IMR-90 (cell line): ENCODE data around the gene ZDHHC19. TPM values are rescaled to one million over a fixed set of nuclear protein-coding genes. Genes with fewer than 3 reads are reported as not detected.
"Not testable (repeated sequence)": the region's sequence is repeated elsewhere in the genome, so short reads cannot be mapped to it uniquely, and the experiment has no call there.

Experiments
- ATAC-seq: fragments of 200-7000 bp; cut with Tn5 transposase; 2 replicates; pipeline ENCODE4 v1.9.1; 2020; ENCODE audit warnings: low read depth, mild to moderate bottlenecking, moderate library complexity
- BruUV-seq: library from RNA; stranded (reverse); fragments of 400-500 nt; replicated peaks from 2 replicates; lab custom pipeline; 2021; lab: Mats Ljungman, UMichigan
- CTCF ChIA-PET: fragments of 300-600 bp; formaldehyde crosslinking; extraction: SDS; loops from one replicate; lab custom pipeline; 2021; ENCODE audit warnings: antibody characterized with exemption; lab: Yijun Ruan, JAX
- POLR2A ChIA-PET: fragments of 300-600 bp; sonication (Branson Sonifier 250); formaldehyde crosslinking; loops from one replicate; lab custom pipeline; 2022; ENCODE audit warnings: antibody characterized with exemption; ENCODE audit not compliant: unreplicated experiment; lab: Charles Lee
- DNase-seq: peaks from one replicate; pipeline ENCODE4 v3.0.0; 2013
- H2AFZ ChIP-seq: replicated peaks from 2 replicates; pipeline ENCODE3; 2013; ENCODE audit warnings: low read length, mild to moderate bottlenecking; ENCODE audit not compliant: poor library complexity
- H2AK5ac ChIP-seq: 2 replicates; pipeline ENCODE4 v1.6.1; 2013; ENCODE audit warnings: low read depth, low read length, inconsistent platforms
- H2AK9ac ChIP-seq: replicated peaks from 2 replicates; pipeline ENCODE3; 2013; ENCODE audit warnings: mild to moderate bottlenecking, low read depth, low read length, moderate library complexity; ENCODE audit not compliant: poor library complexity
- H2BK120ac ChIP-seq: 2 replicates; pipeline ENCODE4 v1.6.1; 2013; ENCODE audit warnings: low read depth, low read length, inconsistent platforms
- H2BK15ac ChIP-seq: 3 replicates; pipeline ENCODE4 v1.6.1; 2013; ENCODE audit warnings: low read depth, low read length, inconsistent platforms
- H2BK20ac ChIP-seq: 2 replicates; pipeline ENCODE4 v1.6.1; 2013; ENCODE audit warnings: low read depth, mild to moderate bottlenecking, inconsistent platforms, low read length, moderate library complexity
- H2BK5ac ChIP-seq: 2 replicates; pipeline ENCODE4 v1.6.1; 2013; ENCODE audit warnings: mild to moderate bottlenecking, low read depth, low read length, inconsistent platforms; ENCODE audit not compliant: poor library complexity, severe bottlenecking
- H3K14ac ChIP-seq: replicated peaks from 2 replicates; pipeline ENCODE4 v1.6.1; 2013; ENCODE audit warnings: low read depth, low read length, inconsistent platforms
- H3K18ac ChIP-seq: 2 replicates; pipeline ENCODE4 v1.6.1; 2013; ENCODE audit warnings: low read depth, low read length, control low read depth
- H3K23ac ChIP-seq: 2 replicates; pipeline ENCODE4 v1.6.1; 2013; ENCODE audit warnings: low read depth, low read length, inconsistent platforms
- H3K27ac ChIP-seq: 2 replicates; pipeline ENCODE4 v1.5.1; 2013; ENCODE audit warnings: mild to moderate bottlenecking, control low read depth, low read length; ENCODE audit not compliant: insufficient read depth
- H3K27me3 ChIP-seq: 2 replicates; pipeline ENCODE4 v1.6.1; 2013; ENCODE audit warnings: low read length; ENCODE audit not compliant: control insufficient read depth, insufficient read depth
- H3K36me3 ChIP-seq: 2 replicates; pipeline ENCODE4 v1.6.1; 2013; ENCODE audit warnings: low read length, mixed read lengths; ENCODE audit not compliant: control insufficient read depth, insufficient read depth
- H3K4ac ChIP-seq: 2 replicates; pipeline ENCODE4 v1.6.1; 2013; ENCODE audit warnings: low read depth, low read length, inconsistent platforms
- H3K4me1 ChIP-seq: 2 replicates; pipeline ENCODE4 v1.6.1; 2013; ENCODE audit warnings: low read length, mixed read lengths; ENCODE audit not compliant: control insufficient read depth, insufficient read depth
- H3K4me2 ChIP-seq: 2 replicates; pipeline ENCODE4 v1.6.1; 2013; ENCODE audit warnings: low read depth, mild to moderate bottlenecking, control low read depth, low read length, moderate library complexity
- H3K4me3 ChIP-seq: 2 replicates; pipeline ENCODE4 v1.5.1; 2013; ENCODE audit warnings: low read depth, mild to moderate bottlenecking, control low read depth, low read length, moderate library complexity; ENCODE audit not compliant: insufficient read depth
- H3K56ac ChIP-seq: 2 replicates; pipeline ENCODE4 v1.6.1; 2013; ENCODE audit warnings: low read length, inconsistent platforms; ENCODE audit not compliant: insufficient read depth; ENCODE audit errors: extremely low read depth
- H3K79me1 ChIP-seq, 2 experiments: 2 replicates each; pipeline ENCODE4 v1.6.1; 2013; ENCODE audit warnings: low read length in 2 of 2, inconsistent platforms in 1 of 2, low read depth in 1 of 2
- H3K9ac ChIP-seq: 2 replicates; pipeline ENCODE4 v1.6.1; 2013; ENCODE audit warnings: low read depth, low read length, control low read depth
- H3K9me1 ChIP-seq: 2 replicates; pipeline ENCODE4 v1.6.1; 2013; ENCODE audit warnings: low read length, inconsistent platforms; ENCODE audit not compliant: insufficient read depth
- H3K9me3 ChIP-seq: 2 replicates; pipeline ENCODE4 v1.6.1; 2013; ENCODE audit warnings: low read length; ENCODE audit not compliant: control insufficient read depth, insufficient read depth
- H4K20me1 ChIP-seq: 2 replicates; pipeline ENCODE4 v1.6.1; 2013; ENCODE audit warnings: low read length, inconsistent platforms; ENCODE audit not compliant: insufficient read depth
- H4K5ac ChIP-seq: 2 replicates; pipeline ENCODE4 v1.6.1; 2013; ENCODE audit warnings: mild to moderate bottlenecking, low read depth, low read length, control low read depth
- H4K8ac ChIP-seq, 2 experiments: 2 replicates each; pipeline ENCODE4 v1.6.1; 2013; ENCODE audit warnings: low read depth in 2 of 2, low read length in 2 of 2, control low read depth in 1 of 2, inconsistent platforms in 1 of 2
- H4K91ac ChIP-seq: 2 replicates; pipeline ENCODE4 v1.6.1; 2013; ENCODE audit warnings: low read depth, low read length, inconsistent platforms; ENCODE audit not compliant: insufficient read depth
- WGBS, 2 experiments: methylation state at CpG; one replicate each; pipeline versions ENCODE4 v1.1.5 to v1.1.7; 2013; ENCODE audit warnings: missing lambda C conversion rate in 2 of 2; ENCODE audit not compliant: insufficient read length in 1 of 2; ENCODE audit errors: extremely low coverage in 2 of 2; 5-methylcytosine and 5-hydroxymethylcytosine counted together
- dilution Hi-C: fragments of 300-500 bp; cut with HindIII; formaldehyde crosslinking; loops from one replicate; pipeline ENCODE4 v1.14.3; 2018; ENCODE audit warnings: low sequenced_read_pairs; ENCODE audit not compliant: unreplicated experiment
- in situ Hi-C: fragments of 300-500 bp; cut with MboI; formaldehyde crosslinking; loops from 3 replicates; pipeline ENCODE4 v1.14.3; 2019; ENCODE audit warnings: low sequenced_read_pairs, inconsistent platforms, mixed read lengths
- intact Hi-C: fragments of 100-400 bp; cut with micrococcal nuclease; formaldehyde crosslinking; loops from 2 replicates; pipeline ENCODE4 v1.10.0; 2022
- polyA plus RNA-seq, 3 experiments: library from polyadenylated mRNA; depleted of rRNA; stranded (reverse); fragments of >200 nt; gene quantifications; 2 replicates each; pipeline ENCODE4 v1.2.3, GENCODE V29; 2012; ENCODE audit warnings: low replicate concordance in 1 of 3
- total RNA-seq: library from RNA; depleted of rRNA; stranded (reverse); fragments of >200 nt; gene quantifications from 2 replicates; pipeline ENCODE4 v1.2.3, GENCODE V29; 2012

Gene ZDHHC19
- total and polyA plus RNA-seq, 2 of the 4 experiments (the other 2 are of a cell fraction): 0.09 TPM; not detected in 1

DNA sequence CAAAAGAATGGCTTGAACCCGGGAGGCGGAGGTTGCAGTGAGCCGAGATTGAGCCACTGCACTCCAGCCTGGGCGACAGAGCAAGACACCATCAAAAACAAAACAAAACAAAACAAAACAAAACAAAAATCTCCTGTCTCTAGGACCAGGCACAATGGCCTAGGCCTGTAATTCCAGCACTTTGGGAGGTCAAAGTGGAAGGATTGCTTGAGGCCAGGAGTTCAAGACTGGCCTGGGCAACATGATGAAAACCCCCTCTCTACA, 27.1 kb downstream of the ZDHHC19 start:
- H3K23ac ChIP-seq, H3K18ac ChIP-seq, H3K14ac ChIP-seq, H2BK120ac ChIP-seq, H3K79me1 ChIP-seq, ATAC-seq, H3K56ac ChIP-seq, H4K8ac ChIP-seq, H3K36me3 ChIP-seq, CTCF ChIA-PET, H4K5ac ChIP-seq, H2BK5ac ChIP-seq, H4K91ac ChIP-seq, H3K27me3 ChIP-seq, H2AFZ ChIP-seq, H2AK9ac ChIP-seq, DNase-seq, H3K4me1 ChIP-seq, H2AK5ac ChIP-seq, H2BK15ac ChIP-seq, H3K9me3 ChIP-seq, H3K4me3 ChIP-seq, H3K9me1 ChIP-seq, POLR2A ChIA-PET, H3K27ac ChIP-seq, H3K9ac ChIP-seq, H3K4ac ChIP-seq, H2BK20ac ChIP-seq, H4K20me1 ChIP-seq, H3K4me2 ChIP-seq, intact Hi-C loops, BruUV-seq, in situ Hi-C loops: not testable (repeated sequence)
- dilution Hi-C loops: loop anchor here (25.0 kb wide), 1 partner anchor 122 kb away; no protein-coding TSS in a partner anchor
- no CpG with 5 or more reads among the region's 4 CpGs for WGBS, 2 experiments
